Neutrophil (primary cell): Measurements from ENCODE around the gene DLGAP4.

Experiments
- H3K27ac ChIP-seq: fragments of 200-600 bp; sonication (generic); 2 replicates; pipeline ENCODE4 v1.5.1; 2016; ENCODE audit warnings: mild to moderate bottlenecking, moderate library complexity
- H3K27me3 ChIP-seq: fragments of 200-600 bp; sonication (generic); 2 replicates; pipeline ENCODE4 v1.6.0; 2016; ENCODE audit warnings: mild to moderate bottlenecking
- H3K36me3 ChIP-seq: fragments of 200-600 bp; sonication (generic); 2 replicates; pipeline ENCODE4 v1.5.1; 2017
- H3K4me1 ChIP-seq, 2 experiments: fragments of 200-600 bp in 1 of 2; sonication (generic) in 1 of 2; 1 replicate in 1 of 2; 2 replicates in 1 of 2; pipeline versions ENCODE4 v1.5.1 to v1.6.1; 2013 to 2016; ENCODE audit warnings: low read depth in 1 of 2, low read length in 1 of 2, mild to moderate bottlenecking in 1 of 2, moderate library complexity in 1 of 2; ENCODE audit not compliant: control insufficient read depth in 1 of 2, insufficient read depth in 1 of 2
- H3K4me3 ChIP-seq, 2 experiments: fragments of 200-600 bp in 1 of 2; sonication (generic) in 1 of 2; 1 replicate in 1 of 2; 2 replicates in 1 of 2; pipeline ENCODE4 v1.5.1; 2013 to 2016; ENCODE audit warnings: low read depth in 1 of 2, low read length in 1 of 2, mild to moderate bottlenecking in 1 of 2, moderate library complexity in 1 of 2
- H3K9me3 ChIP-seq: fragments of 200-600 bp; sonication (generic); 2 replicates; pipeline ENCODE4 v1.5.1; 2016
- CTCF ChIP-seq: fragments of 200-600 bp; sonication (generic); IDR thresholded peaks from 2 replicates; pipeline ENCODE4 v1.5.1; 2016; ENCODE audit warnings: antibody characterized with exemption

Gene DLGAP4

GRCh38 chr20:36415475-36416002 lies 109.4 kb downstream of the DLGAP4 start:
- H3K27ac ChIP-seq: no peak overlapping the region
- no peaks in the 10 kb centered on the region for H3K36me3 ChIP-seq
- H3K27me3 ChIP-seq: peaks cover 4% of the 10 kb centered on the region
- TF ChIP-seq CTCF: no peak
- H3K9me3 ChIP-seq: no peaks in the 10 kb centered on the region
- H3K4me1 ChIP-seq: no peaks in the 10 kb centered on the region
- no peak overlapping the region for H3K4me3 ChIP-seq

- Histone ChIP-seq H3K27ac (no peak overlapping the region), H3K4me1 (no peaks in the 10 kb centered on the region), H3K4me3 (no peak overlapping the region), H3K9me3 (no peaks in the 10 kb centered on the region), H3K36me3 (no peaks in the 10 kb centered on the region), H3K27me3 (peaks cover 4% of the 10 kb centered on the region)
- TF ChIP-seq CTCF: no peak
These were observed 112.6 kb downstream of the DLGAP4 start for GRCh38 chr20:36418711-36419110.

GRCh38 chr20:36421641-36422040 lies 115.5 kb downstream of the DLGAP4 start:
- no peaks in the 10 kb centered on the region for H3K4me1 ChIP-seq
- TF ChIP-seq CTCF: no peak
- H3K9me3 ChIP-seq: no peaks in the 10 kb centered on the region
- H3K36me3 ChIP-seq: no peaks in the 10 kb centered on the region
- peaks cover 14% of the 10 kb centered on the region for H3K27me3 ChIP-seq
- no peak overlapping the region for H3K4me3 ChIP-seq
- no peak overlapping the region for H3K27ac ChIP-seq

GRCh38 chr20:36424314-36424713 lies 118.2 kb downstream of the DLGAP4 start:
- H3K36me3 ChIP-seq: no peaks in the 10 kb centered on the region
- no peak overlapping the region for H3K27ac ChIP-seq
- no peaks in the 10 kb centered on the region for H3K9me3 ChIP-seq
- TF ChIP-seq CTCF: no peak
- peaks cover 10% of the 10 kb centered on the region for H3K27me3 ChIP-seq
- H3K4me3 ChIP-seq: no peak overlapping the region
- peaks cover 0 to 4% of the 10 kb centered on the region in 2 experiments for H3K4me1 ChIP-seq

GRCh38 chr20:36425166-36425565 lies 119.0 kb downstream of the DLGAP4 start:
- Histone ChIP-seq H3K27ac (no peak overlapping the region), H3K27me3 (peaks cover 10% of the 10 kb centered on the region), H3K4me1 (peaks cover 0 to 4% of the 10 kb centered on the region in 2 experiments), H3K36me3 (no peaks in the 10 kb centered on the region), H3K9me3 (no peaks in the 10 kb centered on the region), H3K4me3 (no peak overlapping the region)
- no peak for TF ChIP-seq CTCF

GRCh38 chr20:36431604-36432003 lies 125.5 kb downstream of the DLGAP4 start:
- Histone ChIP-seq H3K36me3 (no peaks in the 10 kb centered on the region), H3K27me3 (peaks cover 24% of the 10 kb centered on the region), H3K4me1 (peaks cover 0 to 8% of the 10 kb centered on the region in 2 experiments), H3K9me3 (no peaks in the 10 kb centered on the region), H3K4me3 (no peak overlapping the region), H3K27ac (no peak overlapping the region)
- no peak for TF ChIP-seq CTCF
